Upper lobe of left lung (tissue), 4 donors: ENCODE data around the gene ABCA8.

Experiments
- CTCF ChIP-seq, 6 experiments: fragments of 450-650 bp in 4 of 6; fragments of 200-600 bp in 2 of 6; sonication (generic) in 2 of 6; IDR thresholded peaks; one replicate each; pipeline ENCODE4 v1.5.1; 2016 to 2019; ENCODE audit warnings: antibody characterized with exemption in 6 of 6
- EP300 ChIP-seq, 4 donors: sonication (generic); formaldehyde crosslinking; IDR thresholded peaks; one replicate each; pipeline ENCODE4 v1.5.1; 2017; ENCODE audit warnings: antibody characterized with exemption in 4 of 4, control low read depth in 2 of 4
- POLR2A ChIP-seq, 4 donors: fragments of 450-650 bp; IDR thresholded peaks; one replicate each; pipeline ENCODE4 v1.5.1; 2016 to 2017; ENCODE audit warnings: antibody characterized with exemption in 4 of 4, mild to moderate bottlenecking in 2 of 4
- POLR2AphosphoS5 ChIP-seq, 2 donors: sonication (generic); formaldehyde crosslinking; IDR thresholded peaks; one replicate each; pipeline ENCODE4 v1.5.1; 2017; ENCODE audit warnings: antibody characterized with exemption in 2 of 2

- TF ChIP-seq EP300 (IDR thresholded peaks at IDR 0.05) (no peak), POLR2AphosphoS5 (IDR thresholded peaks at IDR 0.05) (no peak), CTCF (IDR thresholded peaks at IDR 0.05) (no peak), POLR2A (IDR thresholded peaks at IDR 0.05) (no peak)
These were observed 124.0 kb downstream of the ABCA8 start for GRCh38 chr17:68831170-68831569.
